Stimulated activated CD4-positive, alpha-beta T cell treated with anti-CD3 and anti-CD28 coated beads, Interleukin-1b, Interleukin-23, amount 100 ng/mL, for 48 hours (primary cell): ENCODE results near the gene PGBD5.
"Not testable (repeated sequence)": the region's sequence is repeated elsewhere in the genome, so short reads cannot be mapped to it uniquely, and the experiment has no call there.

Experiments used
- DNase-seq: peaks from one replicate; pipeline ENCODE4 v3.0.0-alpha.2; 2020

Gene PGBD5

DNA sequence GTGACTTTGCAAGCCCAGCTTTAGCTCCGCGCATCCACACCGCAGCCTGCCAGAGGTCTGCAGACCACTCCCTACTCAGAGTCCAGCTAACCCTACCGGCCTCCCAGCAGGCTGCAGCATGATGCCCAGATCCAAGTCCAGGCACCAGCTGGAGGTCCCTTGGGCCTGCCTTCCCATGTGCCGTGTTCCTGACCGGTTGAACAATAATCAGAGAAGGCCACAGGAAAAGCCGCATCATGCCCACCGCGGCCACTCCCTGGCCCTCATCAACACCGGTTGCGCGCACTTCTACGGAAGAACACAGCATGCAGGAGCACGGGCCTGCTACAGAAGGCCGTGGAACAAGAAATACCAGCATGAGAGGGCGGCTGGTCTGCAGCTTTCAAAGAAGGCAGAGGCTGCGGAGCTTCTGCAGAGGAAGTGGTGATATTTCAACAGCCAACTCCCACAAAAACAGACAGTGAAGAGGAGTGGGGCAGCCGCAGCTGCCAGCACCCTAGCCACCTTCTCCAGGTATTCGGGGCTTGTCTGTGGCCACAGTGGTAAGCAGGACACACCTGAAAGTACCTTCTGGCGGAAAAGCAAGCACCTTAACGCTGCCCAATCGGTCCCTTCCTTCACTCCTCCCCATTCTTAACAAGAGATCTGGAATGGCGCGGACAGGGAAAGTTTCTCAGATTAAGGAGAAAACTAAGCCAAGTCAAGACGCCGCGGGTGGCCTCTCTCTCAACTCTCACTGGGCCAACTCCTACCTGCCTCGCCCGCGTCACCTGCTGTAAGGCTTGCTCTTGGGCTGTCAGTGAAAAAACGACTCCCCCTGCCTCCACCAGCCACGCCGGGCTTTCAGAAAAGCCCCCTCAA, 1.5 kb downstream of the PGBD5 start:
- no peak for DNase-seq

DNA sequence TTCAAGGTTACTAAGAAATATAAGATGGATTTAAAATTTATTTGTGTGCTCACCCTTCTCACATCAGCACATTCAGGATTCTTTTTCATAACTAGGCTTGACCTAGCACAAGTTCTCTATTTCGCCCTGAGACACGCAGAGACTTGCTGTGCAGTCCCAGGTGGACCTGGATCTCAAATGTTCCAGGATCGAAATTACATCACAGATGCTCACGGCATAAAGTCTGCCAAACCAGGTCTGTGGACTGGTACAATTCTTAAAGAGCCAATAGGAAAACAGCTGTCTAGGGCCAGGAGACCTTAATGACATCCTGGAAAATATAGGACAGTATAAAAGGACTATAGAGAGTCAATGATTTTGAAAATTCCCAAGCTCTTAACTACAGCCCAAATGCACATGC, 2.2 kb downstream of the PGBD5 start:
- no peak for DNase-seq

DNA sequence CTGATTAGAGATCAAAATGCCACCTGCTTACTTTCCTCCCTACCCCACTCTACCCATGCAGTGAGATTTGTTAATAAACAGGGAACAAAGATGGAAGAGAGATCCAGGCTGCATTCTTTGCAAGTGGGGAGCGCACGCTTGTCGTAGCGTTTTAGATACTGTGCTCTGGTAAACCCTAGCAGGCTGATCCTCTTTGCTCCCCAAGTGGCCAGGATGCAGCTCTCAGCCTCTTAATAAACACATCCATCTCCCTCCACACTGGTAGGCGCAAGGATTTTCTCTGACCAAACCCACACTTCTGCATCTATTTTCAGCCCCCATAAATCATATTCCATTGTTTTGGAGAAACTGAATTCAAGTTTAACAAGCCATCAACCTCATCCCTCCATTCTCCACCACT, 2.9 kb downstream of the PGBD5 start:
- DNase-seq = no peak

DNA sequence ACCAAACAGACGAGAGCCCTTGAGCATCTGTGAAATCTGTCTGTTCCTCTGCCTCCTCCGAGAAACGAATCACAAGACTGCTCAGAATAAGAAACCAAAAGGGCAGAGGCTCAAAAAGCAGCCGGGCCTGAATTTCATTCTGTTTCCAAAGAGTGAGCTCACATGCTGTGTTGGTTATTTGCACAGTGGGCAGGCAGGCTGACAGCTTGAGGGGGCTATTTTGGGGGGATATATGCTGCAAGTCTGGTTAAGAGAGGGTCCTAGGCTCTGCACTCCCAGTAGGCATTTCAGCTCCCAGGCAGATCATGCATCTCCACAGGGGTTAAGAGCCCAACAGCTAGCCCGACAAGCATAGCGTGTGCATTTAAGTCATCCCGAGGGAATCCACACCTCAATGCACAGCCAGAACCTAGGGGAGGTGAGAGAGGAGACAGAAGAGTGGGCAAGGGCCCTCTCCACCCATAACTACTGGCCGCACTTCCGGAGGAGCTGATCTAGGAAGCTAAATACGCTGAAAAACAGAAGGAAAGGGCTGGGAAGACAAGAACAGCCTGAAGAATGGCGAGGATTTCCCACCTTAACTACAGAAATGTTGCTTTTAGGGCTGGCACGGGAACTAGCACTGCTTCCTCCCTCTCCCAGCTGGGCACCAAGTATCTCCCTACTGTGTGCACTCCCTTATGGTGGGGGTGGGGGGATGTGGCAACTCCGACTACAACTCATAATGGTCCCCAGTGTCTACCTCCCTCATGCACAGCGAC, 3.7 kb downstream of the PGBD5 start:
- DNase-seq = no peak

DNA sequence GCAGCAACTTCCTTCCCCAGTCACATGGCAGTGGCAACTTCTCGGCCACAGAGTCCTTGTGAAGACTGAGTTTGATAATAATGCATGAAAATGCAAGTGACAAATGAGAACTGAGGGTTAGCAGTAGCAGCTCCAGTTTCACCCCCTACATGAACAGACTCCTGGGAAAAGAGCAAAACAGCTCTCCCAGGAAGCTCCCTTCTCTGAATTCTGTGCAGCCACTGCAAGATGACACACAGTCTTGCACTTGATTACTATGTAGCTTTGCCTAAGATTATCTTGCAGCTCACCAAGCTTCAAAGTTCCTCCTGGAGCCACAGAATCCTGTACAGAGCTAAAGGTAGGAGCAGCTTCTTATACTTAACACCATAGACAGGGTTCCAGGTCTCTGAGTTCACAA, 4.7 kb downstream of the PGBD5 start:
- DNase-seq = no peak

DNA sequence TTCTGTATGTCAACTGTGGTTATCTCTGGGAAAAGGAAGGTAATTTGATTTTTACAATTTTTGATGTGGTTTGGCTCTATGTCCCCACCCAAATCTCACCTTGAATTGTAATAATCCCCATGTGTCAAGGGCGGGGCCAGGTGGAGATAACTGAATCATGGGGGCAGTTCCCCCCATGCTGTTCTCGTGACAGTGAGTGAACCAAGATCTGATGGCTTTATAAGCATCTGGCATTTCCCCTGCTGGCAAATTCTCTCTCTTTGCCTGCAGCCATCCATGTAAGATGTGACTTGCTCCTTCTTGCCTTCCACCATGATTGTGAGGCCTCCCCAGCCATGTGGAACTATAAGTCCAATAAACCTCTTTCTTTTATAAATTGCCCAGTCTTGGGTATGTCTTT, 5.8 kb downstream of the PGBD5 start:
- not testable (repeated sequence) for DNase-seq

DNA sequence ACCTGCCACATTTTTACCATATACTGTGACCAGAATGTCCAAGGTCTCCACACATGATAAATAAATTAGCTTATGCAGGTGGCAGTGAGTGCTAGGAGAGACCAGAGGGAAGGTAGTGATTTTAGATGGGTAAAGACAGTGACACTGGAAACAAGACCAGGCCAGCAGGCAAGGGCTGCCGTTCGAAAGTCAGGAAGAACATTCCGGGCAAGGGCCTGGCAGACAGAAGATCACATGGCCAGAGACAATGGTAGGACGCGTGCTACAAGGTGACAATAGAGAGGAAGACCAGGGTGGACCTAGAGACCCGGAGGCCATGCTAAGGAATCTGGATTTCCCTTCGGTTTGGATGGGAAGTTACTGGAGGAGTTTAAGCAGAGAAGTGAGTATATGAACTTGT, 9.7 kb downstream of the PGBD5 start:
- no peak for DNase-seq

DNA sequence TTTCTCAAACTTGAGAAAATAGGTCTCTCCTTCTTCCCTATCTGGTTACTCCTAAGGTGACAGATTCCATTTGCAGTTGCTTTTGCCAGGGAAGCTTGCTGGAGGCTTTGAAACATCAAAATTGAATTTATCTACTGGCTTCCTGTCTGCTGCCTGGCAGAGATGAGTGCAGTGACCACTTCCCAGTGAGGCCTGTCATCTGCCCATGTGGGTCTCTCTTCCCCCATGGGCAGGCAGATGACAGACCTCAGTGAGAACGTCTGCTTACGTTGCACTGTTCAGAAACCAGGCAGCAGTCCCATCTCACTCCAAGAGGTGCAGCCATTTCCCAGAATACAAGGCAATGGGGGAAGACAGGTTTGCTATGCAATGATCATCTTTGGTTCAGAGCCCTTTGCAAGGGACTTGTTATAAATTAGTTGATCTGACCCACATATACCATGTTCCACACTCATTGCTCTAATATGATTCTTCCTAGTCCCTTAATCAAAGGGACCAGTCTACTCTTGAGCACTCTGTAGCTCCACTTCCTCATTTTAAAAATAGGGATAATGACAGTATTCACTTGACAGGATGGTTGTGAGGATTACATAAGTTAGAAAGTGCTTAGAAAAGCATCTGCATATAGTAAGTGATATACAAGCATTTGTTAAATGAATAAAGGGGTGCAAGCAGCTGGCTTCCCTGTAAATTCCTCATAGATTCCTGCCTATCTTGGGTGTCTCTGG, 10.6 kb downstream of the PGBD5 start:
- no peak for DNase-seq

DNA sequence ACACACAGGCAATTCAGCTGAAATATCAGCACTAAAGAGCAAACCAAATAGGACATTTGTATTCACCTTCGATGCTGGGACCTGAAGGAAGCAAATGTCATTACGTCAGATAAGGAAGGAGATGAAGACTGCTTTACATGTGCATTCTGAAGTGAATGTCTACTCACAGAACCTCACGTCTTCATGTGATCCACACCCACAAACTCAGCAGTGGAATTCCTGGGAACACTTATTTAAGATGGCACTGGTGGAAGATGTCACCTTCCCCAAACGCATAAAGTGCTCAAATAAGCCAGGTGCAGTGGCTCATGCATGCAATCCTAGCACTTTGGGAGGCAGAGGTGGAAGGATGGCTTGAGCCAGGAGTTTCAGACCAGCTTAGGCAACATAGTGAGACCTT, 11.4 kb downstream of the PGBD5 start:
- DNase-seq = no peak

DNA sequence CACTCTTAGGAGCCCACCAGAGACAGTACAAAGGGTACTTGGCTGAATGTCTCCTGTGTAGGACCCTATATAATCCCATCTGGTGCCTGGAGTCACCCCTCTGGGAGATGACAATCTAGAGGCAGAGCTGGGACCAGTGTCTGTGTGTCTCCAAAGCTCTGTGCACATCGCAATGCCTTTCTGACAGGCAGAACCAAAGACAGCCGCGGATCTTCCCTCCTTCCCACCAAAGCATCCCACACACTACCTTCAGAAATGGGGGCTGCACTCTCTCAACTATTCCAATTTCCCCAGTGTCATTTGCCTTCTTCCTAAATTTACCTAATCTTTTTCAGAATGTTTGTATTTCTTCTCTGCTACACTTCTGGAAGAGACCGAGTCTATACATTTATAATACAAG, 12.0 kb downstream of the PGBD5 start:
- no peak for DNase-seq

DNA sequence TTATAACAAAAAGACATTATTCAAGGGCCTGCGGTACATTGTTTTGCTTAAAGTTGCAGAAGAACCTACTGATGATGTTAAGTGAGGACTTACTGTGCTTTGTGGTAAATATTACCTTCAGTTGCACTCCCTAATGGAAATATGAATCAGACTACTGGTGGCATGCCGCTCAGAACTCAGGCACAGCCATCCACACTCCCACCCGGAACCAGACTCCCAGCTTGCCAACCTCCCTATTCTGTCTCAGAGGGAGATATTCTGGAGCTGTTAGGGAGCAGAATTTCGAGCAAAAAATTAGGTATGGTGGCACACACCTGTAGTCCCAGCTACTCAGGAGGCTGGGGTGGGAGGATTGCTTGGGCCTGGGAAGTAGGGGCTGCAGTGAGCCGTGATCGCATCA, 13.1 kb downstream of the PGBD5 start:
- DNase-seq = no peak

DNA sequence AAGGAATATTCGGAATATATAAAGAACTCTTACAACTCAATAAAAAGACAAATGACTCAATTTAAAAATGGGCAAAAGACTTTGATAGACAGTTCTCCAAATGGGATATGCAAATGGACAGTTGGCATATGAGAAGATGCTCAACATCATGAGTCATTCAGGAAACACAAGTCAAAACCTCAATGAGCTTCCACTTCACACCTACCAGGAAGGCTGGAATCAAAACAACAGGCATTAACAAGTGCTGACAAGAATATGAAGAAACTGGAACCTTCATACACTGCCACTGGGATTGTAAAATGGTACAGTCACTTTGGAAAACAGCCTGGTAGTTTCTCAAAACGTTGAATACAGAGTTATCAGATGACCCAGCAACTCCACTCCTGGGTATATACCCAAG, 17.2 kb downstream of the PGBD5 start:
- DNase-seq = no peak

DNA sequence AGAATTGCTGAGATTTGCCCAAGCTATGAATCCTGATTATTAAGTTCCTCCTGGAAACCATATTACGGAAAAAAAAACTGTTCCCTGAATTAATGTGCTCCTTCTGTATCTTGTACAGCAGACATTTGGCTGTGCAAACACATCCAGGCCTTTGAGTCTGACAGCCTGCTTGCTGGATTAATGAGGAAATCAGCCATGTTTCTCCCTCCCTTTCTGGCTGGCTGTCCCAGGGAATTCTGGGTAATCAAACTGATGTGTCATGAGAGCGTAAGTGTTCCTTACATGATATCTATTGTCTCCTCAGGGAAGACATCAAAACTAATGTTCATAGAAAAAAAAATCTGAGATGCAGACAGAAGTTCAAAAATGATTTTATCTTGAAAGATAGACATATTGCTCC, 18.8 kb downstream of the PGBD5 start:
- DNase-seq = no peak

DNA sequence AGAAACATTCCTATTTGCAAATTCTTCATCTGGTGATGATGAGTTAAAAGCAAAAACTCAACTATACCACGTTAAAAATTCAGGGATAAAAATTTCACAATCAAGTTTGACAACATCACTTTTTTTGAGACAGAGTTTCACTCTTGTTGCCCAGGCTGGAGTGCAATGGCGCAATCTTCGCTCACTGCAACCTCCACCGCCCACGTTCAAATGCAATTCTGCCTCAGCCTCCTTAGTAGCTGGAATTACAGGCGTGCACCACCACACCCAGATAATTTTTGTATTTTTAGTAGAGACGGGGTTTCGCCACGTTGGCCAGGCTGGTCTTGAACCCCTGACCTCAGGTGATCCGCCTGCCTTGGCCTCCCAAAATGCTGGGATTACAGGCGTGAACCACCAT, 19.4 kb downstream of the PGBD5 start:
- not testable (repeated sequence) for DNase-seq

DNA sequence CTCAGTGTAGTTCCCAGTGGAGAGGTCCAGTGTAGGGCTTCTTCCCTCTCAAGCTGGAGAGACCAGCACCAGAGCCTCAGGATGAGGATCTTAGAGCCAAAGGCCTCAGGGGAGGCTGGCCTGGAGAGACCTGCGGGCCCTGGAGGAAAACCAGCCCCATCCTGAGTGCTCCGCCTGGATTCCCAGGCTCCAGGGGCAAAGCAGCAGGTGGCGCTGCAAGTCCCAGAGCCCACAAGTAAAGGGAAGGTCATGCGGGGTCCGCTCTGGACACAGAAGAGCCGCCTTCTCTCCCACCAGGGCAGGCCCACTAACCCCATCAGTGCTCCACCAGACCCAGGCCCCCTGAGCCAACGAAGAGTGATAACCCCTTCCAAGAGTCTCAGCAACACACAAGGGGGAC, 22.7 kb downstream of the PGBD5 start:
- no peak for DNase-seq

DNA sequence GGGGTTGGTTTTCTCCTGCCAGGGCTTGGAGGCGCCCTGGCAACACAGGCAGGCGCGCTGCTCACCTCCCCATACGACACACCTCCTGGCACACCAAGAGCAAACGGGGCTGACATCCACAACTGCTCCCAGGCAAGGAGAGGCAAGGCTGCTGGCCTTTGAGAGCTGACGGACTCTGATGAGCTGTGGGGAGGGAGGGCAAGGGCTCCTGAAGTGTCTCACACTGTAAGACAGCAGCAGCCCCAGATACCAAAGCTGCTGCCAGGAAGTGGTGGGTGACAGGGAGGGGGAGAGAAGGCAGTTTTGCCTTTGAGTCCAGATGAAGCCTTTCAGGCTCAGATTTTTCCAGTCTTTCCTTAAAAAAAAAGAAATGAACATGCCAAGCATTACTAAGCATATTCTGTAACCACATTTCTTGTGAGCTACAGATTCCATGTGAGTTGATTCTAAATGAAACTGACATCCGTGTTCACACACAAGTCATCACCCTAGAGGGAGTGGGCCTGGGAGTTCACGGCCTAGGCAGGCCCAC, 24.3 kb downstream of the PGBD5 start:
- no peak for DNase-seq

DNA sequence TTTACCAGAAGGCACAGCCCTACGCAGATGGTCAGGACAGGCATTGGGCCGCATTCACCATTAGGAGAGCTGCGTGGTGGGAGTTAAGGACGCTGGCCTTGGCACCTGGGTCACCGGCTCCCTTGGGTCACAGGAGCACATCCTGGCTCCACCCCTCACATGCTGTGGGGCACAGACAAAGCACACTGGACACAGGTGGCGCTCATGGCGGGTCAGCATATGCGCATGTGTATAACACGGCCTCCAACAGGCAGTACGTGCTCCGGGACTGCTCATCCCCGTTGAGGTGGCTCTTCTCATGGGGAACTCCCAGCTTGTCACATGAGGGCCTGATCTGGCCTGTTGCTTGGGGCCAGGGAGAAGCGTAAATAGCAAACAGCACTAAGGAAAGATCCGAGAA, 25.0 kb downstream of the PGBD5 start:
- DNase-seq = no peak

DNA sequence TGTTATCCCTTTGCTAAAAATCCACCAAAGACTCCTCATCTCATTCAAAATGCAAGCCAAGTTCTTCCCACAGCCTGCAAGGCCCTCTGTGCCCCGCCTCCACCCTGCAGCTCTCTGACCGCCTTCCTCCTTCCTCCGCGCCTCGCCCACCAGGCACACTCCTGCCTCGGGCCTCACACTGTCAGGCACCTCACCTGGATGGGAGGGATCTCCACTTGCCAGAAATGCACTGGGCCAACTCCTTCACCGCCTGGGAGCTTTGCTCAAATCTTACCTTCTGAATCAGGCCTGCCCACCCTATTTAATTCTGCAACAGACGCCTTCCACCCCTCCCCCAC, 26.2 kb downstream of the PGBD5 start:
- no peak for DNase-seq

DNA sequence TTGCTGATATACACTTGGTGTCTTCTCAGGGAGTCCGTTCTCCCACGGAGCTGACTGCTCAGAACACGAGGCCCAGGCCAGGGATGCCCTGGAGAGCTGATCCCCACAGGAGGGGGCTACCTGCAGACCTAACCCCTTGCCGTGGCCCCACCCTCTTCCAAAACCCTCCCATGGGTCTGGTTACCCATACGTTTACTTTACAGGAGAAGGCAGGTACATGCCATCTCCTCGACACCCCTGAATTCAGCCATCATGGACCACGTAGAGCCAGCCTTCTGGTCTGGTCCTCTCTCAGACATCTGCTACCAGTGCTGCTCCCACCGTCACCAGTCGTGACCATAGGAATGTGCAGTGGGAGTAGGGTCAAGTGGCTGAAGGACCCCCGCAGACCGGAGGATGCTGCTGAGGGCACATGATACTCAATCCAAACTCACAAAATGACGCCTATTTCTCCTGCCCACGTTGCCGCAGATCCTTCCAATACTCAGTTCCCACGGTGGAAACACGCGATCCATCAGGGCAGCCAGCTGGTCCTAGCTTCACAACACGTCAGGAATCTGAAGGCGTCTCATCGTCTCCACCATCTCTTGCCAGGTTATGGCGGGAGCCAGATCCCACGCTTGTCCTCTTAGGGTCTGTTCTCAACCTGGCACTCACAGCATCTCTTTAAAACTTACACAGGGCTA, 26.7 kb downstream of the PGBD5 start:
- no peak for DNase-seq

DNA sequence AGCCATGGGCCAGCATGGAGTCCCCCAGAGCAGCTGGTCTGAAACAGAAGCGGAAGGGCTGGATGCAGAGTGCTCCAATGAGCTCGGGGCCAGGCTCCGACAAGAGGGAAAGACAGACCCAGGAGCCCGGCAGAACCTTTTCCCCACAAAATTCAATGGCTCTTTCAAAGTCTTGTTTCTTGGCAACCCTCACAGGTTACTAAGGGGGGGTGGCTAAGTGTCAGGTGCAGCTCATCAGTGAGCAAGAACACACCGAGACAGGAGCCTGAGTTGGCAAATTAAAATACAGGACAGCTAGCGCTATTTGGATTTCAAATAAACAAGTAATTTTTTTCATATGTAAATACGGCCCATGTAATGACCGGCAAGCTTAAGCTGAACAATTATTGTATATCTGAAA, 27.3 kb downstream of the PGBD5 start:
- no peak for DNase-seq

DNA sequence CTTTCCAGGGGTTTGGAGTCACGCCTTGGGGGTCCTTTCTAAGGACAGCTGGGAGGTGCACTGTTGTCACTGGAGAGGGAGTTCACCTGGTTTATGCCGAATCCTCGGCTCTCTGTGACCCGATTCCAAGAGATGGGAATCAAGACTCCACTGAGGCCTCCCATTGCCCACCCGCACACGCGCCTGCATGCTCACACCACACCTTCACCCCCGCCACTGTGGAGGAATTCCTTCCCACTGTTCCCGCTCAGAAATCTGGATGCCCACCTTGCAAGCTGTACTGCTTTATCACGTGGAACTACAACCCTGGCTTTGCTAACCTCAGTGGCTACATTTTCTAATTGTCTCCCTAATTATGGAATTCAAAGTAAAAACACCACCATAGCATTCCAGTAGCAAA, 29.2 kb downstream of the PGBD5 start:
- DNase-seq = no peak

DNA sequence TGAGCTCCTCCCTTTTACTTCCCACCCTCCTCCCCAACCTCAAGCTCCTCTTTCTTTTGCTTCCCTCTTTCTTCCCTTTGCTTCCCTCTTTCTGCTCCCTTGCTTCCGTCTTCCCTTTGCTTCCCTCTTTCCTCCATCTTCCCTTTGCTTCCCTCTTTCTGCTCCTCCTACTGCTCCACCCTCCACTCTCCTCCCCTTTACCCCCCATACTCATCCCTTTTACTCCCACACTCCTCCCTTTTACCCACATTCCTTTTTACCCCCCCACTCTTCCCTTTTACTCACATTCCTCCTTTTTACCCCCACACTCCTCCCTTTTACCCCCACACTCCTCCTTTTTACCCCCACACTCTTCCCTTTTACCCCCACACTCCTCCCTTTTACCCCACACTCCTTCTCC, 30.2 kb downstream of the PGBD5 start:
- DNase-seq = no peak

DNA sequence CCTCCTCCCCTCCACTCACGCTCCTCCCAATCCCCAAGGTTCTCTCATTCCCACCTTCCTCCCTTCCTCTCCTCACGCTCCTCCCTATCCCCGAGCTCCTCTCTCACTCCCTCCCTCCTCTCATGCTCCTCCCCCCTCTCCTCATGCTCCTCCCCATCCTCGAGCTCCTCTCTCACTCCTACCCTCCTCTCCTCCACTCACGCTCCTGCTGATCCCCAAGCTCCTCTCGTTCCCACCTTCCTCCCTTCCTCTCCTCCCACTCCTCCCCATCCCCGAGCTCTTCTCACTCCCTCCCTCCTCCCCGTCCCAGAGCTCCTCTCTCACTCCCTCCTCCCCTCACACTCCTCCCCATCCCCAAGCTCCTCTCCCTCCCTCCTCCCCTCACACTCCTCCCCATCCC, 31.4 kb downstream of the PGBD5 start:
- DNase-seq = no peak
